Endothelial cell of umbilical vein (primary cell): ENCODE measurements around the gene DGKG. TPM values are rescaled to one million over a fixed set of nuclear protein-coding genes. Genes with fewer than 3 reads are reported as not detected.

ENCODE experiments used
- BruUV-seq: library from RNA; stranded (reverse); fragments of 400-500 nt; replicated peaks from 2 replicates; lab custom pipeline; 2021; lab: Mats Ljungman, UMichigan
- CTCF ChIA-PET: fragments of 300-600, 350-600 bp; sonication (Branson Sonifier 250); formaldehyde crosslinking; loops from one replicate; lab custom pipeline; 2021; ENCODE audit warnings: antibody characterized with exemption, inconsistent platforms; lab: Charles Lee
- POLR2A ChIA-PET: fragments of 300-600, 350-600 bp; sonication (Branson Sonifier 250); formaldehyde crosslinking; loops from one replicate; lab custom pipeline; 2021; ENCODE audit warnings: antibody characterized with exemption, inconsistent platforms; lab: Charles Lee
- DNase-seq: peaks from one replicate; pipeline ENCODE4 v3.0.0-alpha.2; 2011; ENCODE audit warnings: low read depth, low spot score
- FAIRE-seq: peaks from 2 replicates; lab custom pipeline; 2011; peaks lifted over from hg19 to GRCh38; lab: Jason Lieb, UNC
- H2AFZ ChIP-seq: 2 replicates; pipeline ENCODE4 v1.6.0; 2012; ENCODE audit warnings: low read depth, low read length, control low read depth, inconsistent platforms
- H3K27ac ChIP-seq: 2 replicates; pipeline ENCODE4 v1.5.1; 2011; ENCODE audit warnings: low read depth, mild to moderate bottlenecking, control low read depth, low read length, moderate library complexity; ENCODE audit not compliant: insufficient read depth
- H3K27me3 ChIP-seq, 2 experiments: 2 replicates each; pipeline versions ENCODE4 v1.6.0 to v1.6.1; 2011; ENCODE audit warnings: low read length in 2 of 2, mixed read lengths in 1 of 2; ENCODE audit not compliant: control insufficient read depth in 2 of 2, insufficient read depth in 2 of 2
- H3K36me3 ChIP-seq, 2 experiments: 2 replicates in 1 of 2; 3 replicates in 1 of 2; pipeline ENCODE4 v1.5.1; 2011; ENCODE audit warnings: low read length in 2 of 2, mild to moderate bottlenecking in 1 of 2, moderate library complexity in 1 of 2; ENCODE audit not compliant: control insufficient read depth in 2 of 2, insufficient read depth in 2 of 2; ENCODE audit errors: extremely low read depth in 1 of 2
- H3K4me1 ChIP-seq: 3 replicates; pipeline ENCODE4 v1.5.1; 2011; ENCODE audit warnings: mild to moderate bottlenecking, low read length; ENCODE audit not compliant: control insufficient read depth, insufficient read depth; ENCODE audit errors: extremely low read depth
- H3K4me2 ChIP-seq: 2 replicates; pipeline ENCODE4 v1.6.1; 2011; ENCODE audit warnings: low read length, control low read depth, mixed read lengths; ENCODE audit not compliant: insufficient read depth
- H3K4me3 ChIP-seq, 3 experiments: fragments of 200-600 bp in 1 of 3; sonication (generic), shearing (Covaris generic) in 1 of 3; replicated peaks in 1 of 3; 2 replicates each; pipeline ENCODE4 v1.5.1; 2011 to 2016; ENCODE audit warnings: control low read depth in 3 of 3, low read length in 3 of 3, mild to moderate bottlenecking in 2 of 3, inconsistent platforms in 1 of 3, low read depth in 1 of 3, moderate library complexity in 1 of 3; ENCODE audit not compliant: insufficient read depth in 1 of 3
- H3K79me2 ChIP-seq: 2 replicates; pipeline ENCODE4 v1.6.0; 2012; ENCODE audit warnings: low read length, inconsistent platforms; ENCODE audit not compliant: control insufficient read depth, insufficient read depth
- H3K9ac ChIP-seq: replicated peaks from 2 replicates; pipeline ENCODE3; 2011; ENCODE audit warnings: low read length, control low read depth; ENCODE audit not compliant: insufficient read depth; ENCODE audit errors: extremely low read depth
- H3K9me1 ChIP-seq: replicated peaks from 3 replicates; pipeline ENCODE4 v1.6.0; 2011; ENCODE audit warnings: mild to moderate bottlenecking, low read length; ENCODE audit not compliant: control insufficient read depth, insufficient read depth; ENCODE audit errors: extremely low read depth
- H3K9me3 ChIP-seq: replicated peaks from 2 replicates; pipeline ENCODE4 v1.5.1; 2012; ENCODE audit warnings: low read length, inconsistent platforms; ENCODE audit not compliant: control insufficient read depth, insufficient read depth
- H4K20me1 ChIP-seq: replicated peaks from 2 replicates; pipeline ENCODE3; 2011; ENCODE audit warnings: mild to moderate bottlenecking, low read length; ENCODE audit not compliant: control insufficient read depth, insufficient read depth; ENCODE audit errors: extremely low read depth
- CTCF ChIP-seq, 2 donors: IDR thresholded peaks; 1 replicate in 1 of 2; 2 replicates in 1 of 2; pipeline ENCODE4 v1.5.1; 2011; ENCODE audit warnings: low read length in 2 of 2, mild to moderate bottlenecking in 2 of 2, moderate library complexity in 2 of 2, control low read depth in 1 of 2, inconsistent platforms in 1 of 2, low read depth in 1 of 2; ENCODE audit not compliant: insufficient read depth in 1 of 2; ENCODE audit errors: extremely low read depth in 1 of 2
- EZH2 ChIP-seq: IDR thresholded peaks from 2 replicates; pipeline ENCODE4 v1.6.1; 2012; ENCODE audit warnings: borderline replicate concordance, low read depth, mild to moderate bottlenecking, moderate library complexity, low read length, inconsistent platforms; ENCODE audit not compliant: severe bottlenecking
- FOS ChIP-seq: IDR thresholded peaks from 2 replicates; pipeline ENCODE4 v1.6.1; 2011; ENCODE audit warnings: mild to moderate bottlenecking, low read length, moderate library complexity, borderline replicate concordance; ENCODE audit not compliant: insufficient read depth
- GATA2 ChIP-seq: IDR thresholded peaks from 2 replicates; pipeline ENCODE4 v1.7.0; 2011; ENCODE audit warnings: low read depth, mild to moderate bottlenecking, moderate library complexity, mixed read lengths, low read length; ENCODE audit not compliant: insufficient read length, insufficient read depth
- JUN ChIP-seq: IDR thresholded peaks from 2 replicates; pipeline ENCODE4 v1.6.1; 2011; ENCODE audit warnings: borderline replicate concordance, low read depth; ENCODE audit not compliant: insufficient read length, insufficient read depth
- MAX ChIP-seq: IDR thresholded peaks from 2 replicates; pipeline ENCODE4 v1.6.1; 2011; ENCODE audit not compliant: insufficient read depth, insufficient read length
- MYC ChIP-seq: IDR thresholded peaks from one replicate; pipeline ENCODE4 v1.6.1; 2011; ENCODE audit warnings: mild to moderate bottlenecking, low read depth, low read length
- POLR2A ChIP-seq: IDR thresholded peaks from 2 replicates; pipeline ENCODE4 v1.6.1; 2012; ENCODE audit warnings: low read depth, mild to moderate bottlenecking, control low read depth, low read length
- POLR2AphosphoS5 ChIP-seq: IDR thresholded peaks from 2 replicates; pipeline ENCODE4 v1.6.1; 2012; ENCODE audit warnings: low read depth, mild to moderate bottlenecking, control low read depth, low read length, moderate library complexity; ENCODE audit not compliant: insufficient read depth
- dilution Hi-C: fragments of 300-500 bp; cut with MboI; formaldehyde crosslinking; loops from one replicate; pipeline ENCODE4 v1.15.0; 2019; ENCODE audit warnings: low sequenced_read_pairs; ENCODE audit not compliant: extremely low pct_ligation_motif_present
- intact Hi-C: fragments of 100-400 bp; cut with micrococcal nuclease; formaldehyde crosslinking; loops from one replicate; pipeline ENCODE4 v1.10.0; 2022
- polyA plus RNA-seq, 4 experiments: library from polyadenylated mRNA; depleted of rRNA in 3 of 4; stranded (reverse) in 3 of 4; unstranded in 1 of 4; fragments of >200 nt; gene quantifications; 2 replicates each; pipeline versions ENCODE4 v1.2.1 to v1.2.3, GENCODE V29; 2011 to 2012; ENCODE audit warnings: missing spikeins in 1 of 4
- total RNA-seq: library from RNA; stranded (reverse); gene quantifications from 2 replicates; pipeline ENCODE4 v1.2.3, GENCODE V29; 2021

DGKG gene
- total and polyA plus RNA-seq, 2 donors (not counting 3 experiments of a cell fraction or from before 2014, with no cell fraction given): not detected

GRCh38 chr3:186171521-186171920, 190.5 kb downstream of the DGKG start:
- H3K4me1 ChIP-seq: no peaks in the 10 kb centered on the region
- no peak overlapping the region for H3K4me2 ChIP-seq
- POLR2A ChIA-PET: no interaction called here
- no peaks in the 10 kb centered on the region for H3K9me1 ChIP-seq
- no peak overlapping the region for H3K27ac ChIP-seq
- no peak overlapping the region for H3K9ac ChIP-seq
- H3K27me3 ChIP-seq: peaks cover 0 to 2% of the 10 kb centered on the region in 2 experiments
- dilution Hi-C loops: no loop called here
- CTCF ChIA-PET: interaction anchor here (1.3 kb wide), 1 partner anchor 29 kb away, joined by 4 read pairs; no protein-coding TSS in a partner anchor
- H3K4me3 ChIP-seq: no peak overlapping the region
- H3K9me3 ChIP-seq: no peaks in the 10 kb centered on the region
- no peaks in the 10 kb centered on the region for H4K20me1 ChIP-seq
- BruUV-seq: no TSS peak
- TF ChIP-seq GATA2: no peak
- no peak for TF ChIP-seq FOS
- TF ChIP-seq MAX: no peak
- no peak for TF ChIP-seq CTCF (IDR thresholded peaks at IDR 0.05; ENCODE audit: extremely low read depth in 1 of 2, insufficient read depth in 1 of 2, low read depth in 1 of 2, low read length in 2 of 2)
- TF ChIP-seq POLR2AphosphoS5: no peak
- no peak for TF ChIP-seq EZH2
- no peak for TF ChIP-seq POLR2A
- TF ChIP-seq JUN: no peak
- TF ChIP-seq MYC: no peak
- intact Hi-C loops: no loop called here
- DNase-seq (no peak), FAIRE-seq (no peak)
- H3K36me3 ChIP-seq: no peaks in the 10 kb centered on the region
- H3K79me2 ChIP-seq: no peaks in the 10 kb centered on the region
- H2AFZ ChIP-seq: no peak overlapping the region
